Stimulated activated CD4-positive, alpha-beta T cell treated with anti-CD3 and anti-CD28 coated beads, TNF-alpha, amount 100 ng/mL, for 1 hour (primary cell): ENCODE measurements around the gene GINS1.
A peak's percentile ranks its signal among the peaks of the same experiment; 100 is the strongest.

Experiments used
- DNase-seq, 3 donors: peaks; one replicate each; pipeline ENCODE4 v3.0.0-alpha.2; 2020; ENCODE audit warnings: low read depth in 3 of 3, low spot score in 1 of 3

The GINS1 gene

GRCh38 chr20:25407311-25408169 lies at the start of gene GINS1:
GINS1 (plus strand) TSS chr20:25407673; CDS start chr20:25407821, 148 bp downstream.
- peak in 2 of 3 donors; percentile 38 to 77 for DNase-seq

- DNase-seq: no peak
These were observed 46.7 kb upstream of the GINS1 start for GRCh38 chr20:25360631-25361286.

- no peak for DNase-seq
These were observed 46.2 kb upstream of the GINS1 start for GRCh38 chr20:25361287-25361683.

GRCh38 chr20:25364180-25364788 lies 43.2 kb upstream of the GINS1 start:
- DNase-seq: no peak

- no peak for DNase-seq
These were observed 42.4 kb upstream of the GINS1 start for GRCh38 chr20:25364879-25365699.

- no peak for DNase-seq
These were observed 38.9 kb upstream of the GINS1 start for GRCh38 chr20:25368526-25368925.

GRCh38 chr20:25368976-25369375 lies 38.5 kb upstream of the GINS1 start:
- DNase-seq: no peak

GRCh38 chr20:25369529-25369928 lies 37.9 kb upstream of the GINS1 start:
- no peak for DNase-seq

- DNase-seq: no peak
These were observed 37.5 kb upstream of the GINS1 start for GRCh38 chr20:25369971-25370370.

GRCh38 chr20:25372584-25373336 lies 34.7 kb upstream of the GINS1 start:
- DNase-seq: no peak

- DNase-seq: no peak
These were observed 32.6 kb upstream of the GINS1 start for GRCh38 chr20:25374842-25375241.

- no peak for DNase-seq
These were observed 31.2 kb upstream of the GINS1 start for GRCh38 chr20:25376236-25376635.

GRCh38 chr20:25376886-25377285 lies 30.6 kb upstream of the GINS1 start:
- no peak for DNase-seq

GRCh38 chr20:25378189-25378883 lies 29.1 kb upstream of the GINS1 start:
- no peak for DNase-seq

- no peak for DNase-seq
These were observed 28.4 kb upstream of the GINS1 start for GRCh38 chr20:25378884-25379733.

- no peak for DNase-seq
These were observed 26.4 kb upstream of the GINS1 start for GRCh38 chr20:25380945-25381614.

- no peak for DNase-seq
These were observed 24.6 kb upstream of the GINS1 start for GRCh38 chr20:25382704-25383370.

GRCh38 chr20:25389401-25389857 lies 18.0 kb upstream of the GINS1 start:
- DNase-seq: no peak
